GM18951 (cell line): ENCODE data around the gene RAP1GAP2.
"Not testable (repeated sequence)": the region's sequence is repeated elsewhere in the genome, so short reads cannot be mapped to it uniquely, and the experiment has no call there.

ENCODE experiments used
- POLR2A ChIP-seq: IDR thresholded peaks from 4 replicates; pipeline ENCODE4 v1.6.1; 2011; ENCODE audit warnings: mild to moderate bottlenecking; ENCODE audit not compliant: insufficient read length, insufficient read depth; ENCODE audit errors: extremely low read depth
- in situ Hi-C: fragments of 300-500 bp; cut with MboI; formaldehyde crosslinking; loops from one replicate; pipeline ENCODE4 v1.12.0; 2022; ENCODE audit warnings: low sequenced_read_pairs, mixed read lengths, inconsistent platforms; ENCODE audit not compliant: unreplicated experiment

Gene RAP1GAP2

DNA sequence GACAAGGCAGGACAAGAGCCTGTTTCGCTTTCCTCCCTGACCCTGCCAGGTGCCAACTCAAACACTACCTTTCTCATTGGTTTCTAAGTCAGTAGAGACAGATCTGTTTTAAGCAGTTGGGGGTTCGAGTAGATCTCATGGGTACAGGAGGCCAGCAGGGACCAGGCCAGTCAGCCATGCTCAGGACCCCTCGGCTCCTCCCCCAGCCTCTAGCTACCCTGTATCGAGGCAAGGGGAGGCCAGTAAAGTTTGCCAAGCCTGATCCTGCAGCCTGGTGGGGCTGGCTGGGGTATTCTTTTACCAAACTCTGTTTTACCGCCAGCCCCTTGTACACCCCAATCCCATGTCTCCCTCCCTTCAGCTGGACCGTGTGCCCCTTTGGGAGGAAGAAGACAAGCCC lies 240.6 kb downstream of the RAP1GAP2 start:
- no peak for TF ChIP-seq POLR2A
- in situ Hi-C loops, result no loop called here

- TF ChIP-seq POLR2A, result no peak
- in situ Hi-C loops, result no loop called here
Observed at GRCh38 chr17:3037259-3037658, 241.0 kb downstream of the RAP1GAP2 start.

GRCh38 chr17:3038941-3039340 lies 242.7 kb downstream of the RAP1GAP2 start:
- no peak for TF ChIP-seq POLR2A
- in situ Hi-C loops, result no loop called here

DNA sequence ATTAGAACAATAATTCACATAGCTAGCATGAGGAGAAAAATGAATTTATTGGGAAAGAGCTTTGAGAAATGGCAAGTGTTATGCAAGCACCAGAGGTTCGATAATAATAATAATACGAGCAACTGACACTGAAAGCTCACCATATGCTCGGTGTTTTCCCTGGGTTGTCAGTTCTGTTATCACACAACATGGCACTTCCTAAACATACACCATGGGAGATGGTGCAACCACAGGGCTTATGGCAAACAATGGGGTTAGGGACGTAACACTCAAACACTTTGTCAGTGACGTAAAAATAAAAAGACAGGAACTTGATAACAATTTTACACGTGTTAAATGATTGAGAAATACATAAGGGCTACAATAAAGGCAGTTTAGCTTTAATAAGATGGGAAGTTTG lies 243.5 kb downstream of the RAP1GAP2 start:
- no peak for TF ChIP-seq POLR2A
- in situ Hi-C loops, result no loop called here

- TF ChIP-seq POLR2A, result no peak
- in situ Hi-C loops, result no loop called here
Observed at GRCh38 chr17:3040882-3041281, 244.6 kb downstream of the RAP1GAP2 start.

DNA sequence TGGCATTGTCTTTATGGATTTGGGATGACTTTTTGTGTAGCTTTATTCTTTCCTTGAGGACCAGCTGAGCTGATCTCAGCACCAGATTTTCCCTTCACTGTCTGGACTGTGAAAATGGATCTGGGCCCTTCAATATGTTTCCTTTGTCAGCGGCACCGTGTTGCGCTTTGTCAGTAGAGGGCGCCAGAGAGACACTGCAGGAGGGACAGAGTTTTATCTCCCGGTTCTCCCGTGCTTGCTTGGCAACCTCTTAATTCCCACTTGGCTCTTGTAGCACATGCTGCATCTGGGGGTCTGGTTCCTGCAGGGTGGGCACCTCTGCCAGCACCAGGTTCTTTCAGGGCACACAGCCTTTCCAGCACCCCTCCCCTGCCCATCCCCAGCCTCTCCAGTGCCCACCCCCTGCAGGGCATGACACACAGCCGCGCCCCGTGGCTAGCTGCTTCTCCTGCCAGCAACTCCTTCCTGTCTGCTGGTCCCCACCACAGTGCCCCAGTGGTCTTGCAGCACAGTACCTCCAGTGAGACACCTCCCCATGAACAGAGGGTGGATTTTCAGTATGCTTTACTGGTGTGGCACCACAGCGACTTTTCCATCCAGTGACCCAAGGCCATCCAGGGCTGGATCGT lies 247.6 kb downstream of the RAP1GAP2 start:
- TF ChIP-seq POLR2A, result no peak
- in situ Hi-C loops, result no loop called here

DNA sequence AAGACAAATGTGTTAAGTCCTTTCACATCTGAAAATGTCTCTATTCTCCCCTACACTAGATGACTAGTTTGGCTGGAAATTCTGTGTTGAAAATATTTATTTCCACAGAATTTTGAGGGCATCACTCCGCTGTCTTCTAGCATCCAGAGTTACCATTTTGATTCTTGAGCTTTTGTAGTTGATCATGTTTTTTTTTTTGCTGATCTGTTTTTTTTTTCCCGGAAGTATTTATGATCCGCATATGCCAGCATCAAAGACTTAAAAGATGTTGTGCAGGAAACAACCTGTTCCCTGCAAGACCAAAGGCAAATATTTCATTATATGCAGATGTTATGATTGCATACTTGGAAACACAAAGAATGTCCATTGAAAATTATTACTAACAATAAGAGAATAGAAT lies 250.5 kb downstream of the RAP1GAP2 start:
- no peak for TF ChIP-seq POLR2A
- in situ Hi-C loops, result no loop called here

- peak; percentile 35 for TF ChIP-seq POLR2A
- in situ Hi-C loops, result no loop called here
Observed at GRCh38 chr17:3048727-3049471, 252.7 kb downstream of the RAP1GAP2 start.

- no peak for TF ChIP-seq POLR2A
- in situ Hi-C loops, result no loop called here
Observed at GRCh38 chr17:3049705-3050295, 253.6 kb downstream of the RAP1GAP2 start.

DNA sequence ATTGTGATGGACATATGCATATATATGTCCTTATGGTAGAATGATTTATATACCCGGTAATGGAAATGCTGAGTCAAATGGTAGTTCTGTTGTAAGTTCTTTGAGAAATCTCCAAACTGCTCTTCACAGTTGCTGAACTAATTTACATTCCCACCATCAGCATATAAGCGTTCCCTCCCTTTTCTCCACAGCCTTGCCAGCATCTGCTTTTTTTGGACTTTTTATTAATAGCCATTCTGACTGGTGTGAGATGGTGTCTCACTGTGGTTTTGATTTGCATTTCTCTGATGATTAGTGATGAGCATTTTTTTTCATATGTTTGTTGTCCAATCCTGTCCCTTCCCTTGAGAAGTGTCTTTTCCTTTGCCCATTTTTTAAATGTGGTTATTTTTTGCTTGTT lies 258.6 kb downstream of the RAP1GAP2 start:
- in situ Hi-C loops, result not testable (repeated sequence)

DNA sequence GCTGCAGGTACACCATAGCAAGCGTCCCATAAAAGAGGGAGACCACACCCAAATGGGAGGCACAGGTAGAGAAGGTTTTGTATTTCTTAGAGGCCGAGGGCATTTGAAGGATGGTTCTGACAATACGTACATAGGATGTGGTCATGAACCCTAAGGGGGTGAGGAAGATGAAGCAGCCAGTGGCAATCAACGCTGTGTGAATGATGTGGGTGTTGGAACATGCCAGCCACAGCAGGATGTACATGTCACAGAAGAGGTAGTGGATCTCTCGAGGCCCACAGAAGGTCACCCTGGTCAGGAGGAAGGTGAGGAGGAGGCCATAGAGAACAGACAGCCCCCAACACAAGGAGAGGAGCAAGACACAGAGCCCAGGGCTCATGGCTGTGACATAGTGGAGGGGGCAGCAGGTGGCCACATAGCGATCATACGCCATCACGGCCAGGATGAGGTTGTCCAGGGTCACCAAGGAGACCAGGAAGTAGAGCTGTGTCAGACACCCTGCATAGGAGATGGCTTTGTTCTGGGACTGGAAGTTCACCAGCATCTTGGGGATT lies 266.7 kb downstream of the RAP1GAP2 start:
- in situ Hi-C loops, result not testable (repeated sequence)

DNA sequence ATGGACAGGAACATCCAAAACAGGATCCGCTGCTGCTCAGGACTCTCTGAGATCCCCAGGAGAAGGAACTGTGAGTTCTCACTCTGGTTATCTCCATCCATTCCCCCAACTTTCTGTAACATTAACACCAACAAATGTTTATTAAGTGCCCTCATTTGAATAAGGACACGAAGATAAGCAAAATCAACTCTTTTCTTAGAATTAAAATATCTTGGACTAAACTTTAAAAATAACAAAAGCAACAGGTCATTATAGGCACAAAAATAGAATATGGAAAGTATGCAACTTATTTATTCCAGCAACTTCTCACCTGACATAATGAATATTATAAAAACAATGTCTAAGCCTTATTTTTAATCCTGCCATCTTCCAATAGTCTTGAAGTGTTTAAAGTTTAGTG lies 267.3 kb downstream of the RAP1GAP2 start, which contains the start of gene OR1D5:
Gene OR1D5 (minus strand): TSS at position 101 of the 400 bp plus-strand sequence. CDS start 0 bp downstream, at position 101.
- in situ Hi-C loops, result not testable (repeated sequence)

DNA sequence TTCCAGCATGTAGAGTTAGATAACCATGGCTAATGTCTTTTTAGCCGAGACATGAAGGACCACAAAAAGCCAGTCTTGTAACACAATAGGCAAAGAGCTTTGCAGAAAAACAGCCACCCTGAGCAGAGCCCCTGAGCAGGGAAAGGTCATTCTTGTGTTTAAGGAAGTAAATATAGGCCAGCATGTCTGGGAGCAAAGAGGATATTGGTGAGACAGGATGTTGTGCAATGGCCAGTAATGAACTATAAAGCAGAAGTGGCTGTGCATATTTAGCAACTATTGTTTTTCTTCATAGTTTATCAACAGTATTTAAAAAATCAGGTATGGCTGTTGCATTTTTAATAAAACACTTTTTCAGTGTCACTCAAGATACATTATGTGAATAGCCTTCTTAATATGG lies 269.0 kb downstream of the RAP1GAP2 start:
- in situ Hi-C loops, result not testable (repeated sequence)

GRCh38 chr17:3073850-3074249 lies 277.6 kb downstream of the RAP1GAP2 start:
- in situ Hi-C loops, result not testable (repeated sequence)
